COR-L47 (cell line): Measurements from ENCODE around the gene PHTF2.

Source experiments
- DNase-seq: peaks from one replicate; lab custom pipeline; 2025; lab: John Stamatoyannopoulos, UW

PHTF2 gene

GRCh38 chr7:77877791-77878190 is 79.2 kb downstream of the PHTF2 start:
- no peak for DNase-seq

- no peak for DNase-seq
These were observed 79.9 kb downstream of the PHTF2 start for GRCh38 chr7:77878500-77878899.

- no peak for DNase-seq
These were observed 80.7 kb downstream of the PHTF2 start for GRCh38 chr7:77879272-77879671.

- DNase-seq, result no peak
These were observed 83.3 kb downstream of the PHTF2 start for GRCh38 chr7:77881871-77882270.

GRCh38 chr7:77885155-77885554 is 86.6 kb downstream of the PHTF2 start:
- no peak for DNase-seq

DNA sequence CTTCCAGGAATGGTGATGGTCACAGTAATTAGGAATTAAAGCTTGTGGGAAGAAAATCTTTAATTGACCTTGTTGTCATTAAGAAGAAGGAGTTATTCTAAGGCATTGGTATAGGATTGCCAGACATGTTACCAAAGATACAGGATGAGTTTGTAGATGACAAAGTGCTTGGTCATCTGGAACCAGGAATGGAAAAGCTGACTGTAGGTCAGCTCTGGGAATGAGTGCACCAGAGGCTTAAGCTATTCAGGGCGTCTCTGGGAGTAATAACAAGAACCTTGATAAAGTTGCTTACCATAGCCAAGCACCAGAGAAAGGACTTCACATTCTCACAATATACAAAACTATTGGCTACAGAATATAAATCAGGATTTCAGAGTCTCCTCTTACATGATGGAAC is 89.0 kb downstream of the PHTF2 start:
- no peak for DNase-seq

DNA sequence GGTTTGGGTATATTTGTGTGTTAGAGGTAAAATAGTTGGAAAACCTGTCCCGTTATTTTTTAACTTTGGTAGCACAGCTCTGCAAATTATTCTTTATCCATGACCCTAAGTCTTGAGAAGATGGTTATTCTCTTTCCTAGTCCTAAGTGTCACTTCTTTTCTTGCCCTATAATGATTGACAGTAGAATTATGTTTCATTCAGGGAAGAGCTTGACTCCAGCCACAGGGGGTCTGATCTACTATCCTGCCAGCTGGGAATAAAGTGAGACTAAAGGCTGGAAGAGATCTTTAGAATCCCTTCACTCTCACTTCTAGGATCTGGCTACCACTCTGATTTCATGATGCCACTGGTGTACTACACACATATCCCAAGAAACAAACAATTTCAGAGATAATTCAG is 90.4 kb downstream of the PHTF2 start:
- no peak for DNase-seq

GRCh38 chr7:77893813-77894212 is 95.2 kb downstream of the PHTF2 start:
- DNase-seq, result no peak

DNA sequence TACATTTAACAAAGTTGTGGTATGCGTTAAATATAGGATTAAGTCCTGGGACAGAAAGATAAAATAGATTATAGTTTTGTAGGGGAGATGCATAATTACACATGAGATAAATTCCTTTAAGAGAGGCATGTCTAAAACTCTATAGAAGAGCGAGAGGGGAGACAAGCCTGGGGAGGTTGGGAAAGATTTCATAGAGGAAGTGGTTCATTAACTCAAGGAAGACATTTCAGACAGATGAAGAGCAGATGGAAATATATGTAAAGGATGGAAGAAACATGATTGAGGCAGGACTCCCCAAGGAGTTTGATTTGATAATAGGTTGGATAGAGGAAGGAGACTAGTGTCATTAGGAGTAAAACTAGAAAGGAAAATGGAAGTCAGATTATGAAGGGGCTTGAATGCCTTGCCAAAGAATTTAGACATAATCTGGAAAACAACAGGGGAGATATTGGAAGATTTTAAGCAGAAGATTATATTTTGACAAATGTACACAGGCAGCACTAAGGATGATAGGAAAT is 96.1 kb downstream of the PHTF2 start:
- DNase-seq, result no peak

DNA sequence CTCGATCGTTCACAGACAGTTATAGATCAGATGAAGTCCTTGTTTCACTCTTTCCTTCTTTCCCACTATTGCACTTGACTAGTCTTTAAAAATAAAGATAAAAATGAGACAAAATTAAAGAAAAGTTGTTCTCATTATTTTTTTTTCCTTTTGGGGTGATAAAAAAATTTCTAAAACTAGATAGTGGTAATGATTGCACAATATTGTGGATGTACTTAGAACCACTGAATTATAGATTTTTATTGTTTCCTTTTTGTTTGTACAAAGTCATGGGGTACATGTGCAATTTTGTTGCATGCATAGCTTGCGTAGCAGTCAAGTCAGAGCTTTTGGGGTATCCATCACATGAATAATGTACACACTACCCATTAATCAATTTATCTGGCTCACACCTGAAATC is 97.3 kb downstream of the PHTF2 start:
- DNase-seq, result no peak

- no peak for DNase-seq
These were observed 98.5 kb downstream of the PHTF2 start for GRCh38 chr7:77897004-77897547.

GRCh38 chr7:77899516-77899915 is 100.9 kb downstream of the PHTF2 start:
- DNase-seq, result no peak

DNA sequence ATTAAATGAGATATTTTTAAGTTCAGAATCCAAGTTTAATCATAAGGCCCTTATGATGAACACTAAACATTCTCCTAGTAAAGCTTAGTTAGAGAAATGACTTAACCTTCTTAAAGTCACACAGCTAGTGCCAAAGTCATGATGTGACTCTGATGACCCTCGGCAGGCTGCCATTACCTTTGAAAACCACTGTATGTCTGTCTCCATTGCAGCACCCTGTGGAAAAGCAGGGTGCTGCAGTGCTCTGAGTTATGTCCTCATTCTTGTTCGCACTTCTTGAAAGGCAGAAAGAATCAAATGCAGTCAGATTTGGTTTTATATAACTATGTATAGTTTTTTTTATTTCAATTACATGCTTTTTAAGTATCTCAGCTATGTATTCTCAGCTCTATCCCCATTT is 105.0 kb downstream of the PHTF2 start:
- no peak for DNase-seq

DNA sequence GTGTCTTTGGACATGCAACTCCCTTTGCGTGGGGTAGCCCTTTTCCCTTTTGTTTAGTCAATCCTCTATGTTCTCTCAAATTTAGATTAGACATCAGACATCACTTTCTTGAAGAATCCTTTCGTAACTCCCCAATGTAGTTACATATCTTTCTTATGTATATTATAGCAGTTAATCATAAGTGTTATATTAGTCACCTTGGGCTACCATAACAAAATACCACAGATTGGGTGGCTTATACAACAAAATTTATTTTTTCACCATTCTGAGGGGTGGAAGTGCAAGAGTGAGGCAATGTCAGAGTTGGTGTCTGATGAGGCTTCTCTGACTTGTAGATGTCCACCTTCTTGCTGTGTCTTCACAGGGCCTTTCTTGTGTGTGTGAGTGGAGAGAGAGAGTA is 105.7 kb downstream of the PHTF2 start:
- no peak for DNase-seq

- no peak for DNase-seq
These were observed 108.7 kb downstream of the PHTF2 start for GRCh38 chr7:77907281-77907680.

DNA sequence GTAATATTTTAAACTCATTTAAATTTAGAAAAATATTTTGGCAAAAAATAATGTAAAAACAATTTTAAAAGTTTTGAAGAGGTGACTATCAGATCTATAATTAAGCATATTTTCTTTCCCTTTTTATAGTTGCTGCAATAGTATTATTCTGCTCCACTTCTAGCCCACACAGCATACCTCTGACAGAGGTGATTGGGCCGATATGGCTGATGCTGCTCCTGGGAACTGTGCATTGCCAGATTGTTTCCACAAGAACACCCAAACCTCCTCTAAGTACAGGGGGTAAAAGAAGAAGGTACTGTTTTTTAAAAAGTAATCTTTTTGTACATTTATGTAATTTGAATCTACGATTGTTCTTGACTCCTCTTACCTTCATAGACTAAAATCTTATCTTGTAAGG is 110.1 kb downstream of the PHTF2 start:
- DNase-seq, result no peak

GRCh38 chr7:77910124-77910523 is 111.6 kb downstream of the PHTF2 start:
- no peak for DNase-seq

GRCh38 chr7:77912293-77912692 is 113.7 kb downstream of the PHTF2 start:
- DNase-seq, result no peak

- no peak for DNase-seq
These were observed 115.5 kb downstream of the PHTF2 start for GRCh38 chr7:77913977-77914607.

GRCh38 chr7:77917500-77918262 is 119.1 kb downstream of the PHTF2 start:
- DNase-seq, result no peak

- no peak for DNase-seq
These were observed 120.1 kb downstream of the PHTF2 start for GRCh38 chr7:77918676-77919075.

DNA sequence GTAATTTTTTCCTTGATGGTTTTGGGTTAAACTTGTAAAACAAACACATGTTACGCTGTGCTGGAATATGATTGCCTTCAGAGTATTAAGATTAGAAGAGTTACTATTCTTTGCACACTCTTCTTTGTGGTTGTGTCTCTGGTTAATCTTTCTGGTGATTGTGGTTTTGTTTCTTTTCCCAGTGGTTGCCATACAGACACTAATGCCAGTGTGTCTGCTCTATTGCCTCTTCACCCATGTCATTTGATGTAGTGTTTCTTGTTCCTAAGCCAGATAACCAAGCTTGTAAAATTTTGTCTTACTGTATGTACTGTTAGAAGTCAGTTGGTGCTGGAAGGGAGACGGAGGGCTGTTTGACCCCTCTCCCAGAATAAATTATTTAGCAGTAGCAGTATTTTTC is 124.8 kb downstream of the PHTF2 start:
- no peak for DNase-seq

DNA sequence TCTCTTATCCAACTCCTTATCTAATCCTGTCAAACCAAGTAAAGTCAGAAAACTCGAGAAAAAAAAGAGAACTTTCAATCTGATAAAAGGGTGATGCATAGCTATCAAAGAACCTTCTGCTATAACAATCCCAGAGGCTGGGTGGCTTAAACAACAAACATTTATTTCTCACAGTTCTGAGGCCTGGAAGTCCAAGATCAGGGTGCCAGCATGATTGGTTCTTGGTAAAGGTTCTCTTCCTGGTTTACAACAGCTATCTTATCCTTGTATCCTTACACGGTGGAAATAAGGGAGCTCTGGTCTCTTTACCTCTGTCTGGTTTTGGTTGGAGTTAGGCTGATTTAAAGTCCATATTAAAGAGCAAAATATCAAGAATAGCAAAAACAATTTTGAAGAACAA is 131.9 kb downstream of the PHTF2 start:
- no peak for DNase-seq
